ENCODE results near the gene CTBP1. TPM values are rescaled to one million over a fixed set of nuclear protein-coding genes. Genes with fewer than 3 reads are reported as not detected.

The CTBP1 gene
- total RNA-seq, 1 experiment from 2014 or later = 136 TPM

DNA sequence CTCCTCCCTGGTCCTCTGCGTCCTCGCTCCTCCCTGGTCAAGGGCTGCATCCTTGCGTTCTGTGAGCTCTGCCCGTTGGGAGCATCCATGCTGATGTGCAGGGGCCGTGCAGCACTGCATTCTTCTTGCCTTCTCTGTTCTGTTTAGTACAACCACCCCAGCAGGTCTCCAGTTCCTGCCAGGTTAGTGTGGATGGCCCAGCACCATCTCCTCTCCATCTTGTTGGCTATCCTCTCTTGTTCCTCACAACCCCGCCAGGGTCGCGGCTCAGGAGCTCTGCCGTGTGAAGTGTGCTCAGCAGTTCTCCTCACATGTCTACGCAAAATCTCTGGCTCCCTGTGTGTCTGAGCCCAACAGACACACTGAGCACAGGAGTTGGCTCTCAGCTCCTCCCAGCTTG is 30.3 kb upstream of the CTBP1 start:
- H3K9me3 Mint-ChIP-seq = peaks cover 17 to 59% of the 10 kb centered on the region in 2 experiments

More for the DNA sequence above, 30.3 kb upstream of the CTBP1 start:
- Histone ChIP-seq H3K23ac (ENCODE audit: insufficient read length, low read depth, low read length) (no peak overlapping the region), H3K27ac (ENCODE audit: insufficient read length, low read depth, low read length) (no peak overlapping the region), H3K9ac (ENCODE audit: extremely low read depth, insufficient read length, low read length) (no peak overlapping the region), H4K20me1 (ENCODE audit: control insufficient read depth, insufficient read depth, insufficient read length) (no peaks in the 10 kb centered on the region), H3K14ac (ENCODE audit: insufficient read depth, low read length) (no peak overlapping the region; the same call in 1 of the 2 replicates), H2BK12ac (ENCODE audit: insufficient read length, low read depth, low read length) (no peak overlapping the region), H2BK15ac (ENCODE audit: low read depth, low read length) (no peak overlapping the region), H4K91ac (ENCODE audit: insufficient read length, low read depth, low read length) (no peak overlapping the region), H3K4me2 (ENCODE audit: insufficient read depth, insufficient read length, low read length) (no peak overlapping the region), H3K4ac (ENCODE audit: low read depth, low read length) (no peak overlapping the region), H3K9me3 (ENCODE audit: control insufficient read depth, low read depth, low read length) (no peaks in the 10 kb centered on the region), H2BK5ac (ENCODE audit: insufficient read length, low read length) (no peak overlapping the region), H3K79me2 (ENCODE audit: insufficient read depth, low read length) (no peaks in the 10 kb centered on the region), H4K8ac (replicated peaks; ENCODE audit: insufficient read length, low read depth, low read length) (no peak overlapping the region), H3K27me3 (ENCODE audit: insufficient read depth, low read length) (no peaks in the 10 kb centered on the region), H3K23me2 (ENCODE audit: insufficient read length, low read depth, low read length, poor library complexity, severe bottlenecking) (no peaks in the 10 kb centered on the region), H2AK5ac (ENCODE audit: insufficient read length, low read length) (peak overlapping the region; percentile 89), H3K56ac (ENCODE audit: insufficient read length, low read depth, low read length) (no peak overlapping the region), H3K4me1 (ENCODE audit: insufficient read depth, low read length) (no peaks in the 10 kb centered on the region), H3K79me1 (ENCODE audit: insufficient read depth, low read depth, low read length, poor library complexity, severe bottlenecking) (no peaks in the 10 kb centered on the region), H2AFZ (ENCODE audit: low read length) (no peak overlapping the region), H2BK20ac (ENCODE audit: low read depth, low read length, poor library complexity, severe bottlenecking) (no peak overlapping the region), H2BK120ac (ENCODE audit: low read depth, low read length, poor library complexity, severe bottlenecking) (no peak overlapping the region), H3K18ac (ENCODE audit: insufficient read length, low read depth, low read length) (no peak overlapping the region), H3T11ph (ENCODE audit: low read length) (no peak overlapping the region), H4K5ac (ENCODE audit: insufficient read length, low read depth, low read length) (no peak overlapping the region)
- TF ChIP-seq, protein P1, sequence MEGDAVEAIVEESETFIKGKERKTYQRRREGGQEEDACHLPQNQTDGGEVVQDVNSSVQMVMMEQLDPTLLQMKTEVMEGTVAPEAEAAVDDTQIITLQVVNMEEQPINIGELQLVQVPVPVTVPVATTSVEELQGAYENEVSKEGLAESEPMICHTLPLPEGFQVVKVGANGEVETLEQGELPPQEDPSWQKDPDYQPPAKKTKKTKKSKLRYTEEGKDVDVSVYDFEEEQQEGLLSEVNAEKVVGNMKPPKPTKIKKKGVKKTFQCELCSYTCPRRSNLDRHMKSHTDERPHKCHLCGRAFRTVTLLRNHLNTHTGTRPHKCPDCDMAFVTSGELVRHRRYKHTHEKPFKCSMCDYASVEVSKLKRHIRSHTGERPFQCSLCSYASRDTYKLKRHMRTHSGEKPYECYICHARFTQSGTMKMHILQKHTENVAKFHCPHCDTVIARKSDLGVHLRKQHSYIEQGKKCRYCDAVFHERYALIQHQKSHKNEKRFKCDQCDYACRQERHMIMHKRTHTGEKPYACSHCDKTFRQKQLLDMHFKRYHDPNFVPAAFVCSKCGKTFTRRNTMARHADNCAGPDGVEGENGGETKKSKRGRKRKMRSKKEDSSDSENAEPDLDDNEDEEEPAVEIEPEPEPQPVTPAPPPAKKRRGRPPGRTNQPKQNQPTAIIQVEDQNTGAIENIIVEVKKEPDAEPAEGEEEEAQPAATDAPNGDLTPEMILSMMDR (conservative IDR thresholded peaks at IDR 0.05) = no peak
- WGBS (ENCODE audit: extremely low coverage, insufficient read length, low lambda C conversion rate) = no CpG with 5 or more reads among the region's 10 CpGs
- Mint-ChIP-seq H3K36me3 (ENCODE audit: insufficient read depth in 1 of 3, low read depth in 3 of 3) (peaks cover 0 to 4% (median 3%) of the 10 kb centered on the region in 3 experiments; a peak in 1 of 7 replicates), H3K4me3 (no peak overlapping the region; a peak in 1 of 5 replicates), H3K4me1 (no peaks in the 10 kb centered on the region), H3K27ac (no peak overlapping the region), H3K27me3 (ENCODE audit: low read depth) (peaks cover 38% of the 10 kb centered on the region)
- no peak for DNase-seq

Data from H9 (cell line).